WERI-Rb-1 (cell line): Measurements from ENCODE around the gene ICAM1.

Experiments
- DNase-seq: peaks from one replicate; pipeline ENCODE4 v3.0.0-alpha.2; 2020
- H3K27ac ChIP-seq: fragments of 250-450 bp; sonication (Bioruptor Pico); 2 replicates; pipeline ENCODE4 v1.5.1; 2020; ENCODE audit warnings: mild to moderate bottlenecking, moderate library complexity
- H3K27me3 ChIP-seq: fragments of 250-450 bp; sonication (Bioruptor Pico); 2 replicates; pipeline ENCODE4 v1.5.1; 2021; ENCODE audit warnings: mild to moderate bottlenecking, low read depth, moderate library complexity; ENCODE audit not compliant: insufficient read depth, severe bottlenecking
- H3K36me3 ChIP-seq: fragments of 250-450 bp; sonication (Bioruptor Pico); 2 replicates; pipeline ENCODE4 v1.5.1; 2020; ENCODE audit warnings: mild to moderate bottlenecking, moderate library complexity
- H3K4me3 ChIP-seq: 2 replicates; pipeline ENCODE4 v1.5.1; 2011; ENCODE audit warnings: low read depth, mild to moderate bottlenecking, control low read depth, low read length
- H3K9me3 ChIP-seq: fragments of 250-450 bp; sonication (Bioruptor Pico); 2 replicates; pipeline ENCODE4 v1.5.1; 2021; ENCODE audit warnings: mild to moderate bottlenecking, moderate library complexity; ENCODE audit not compliant: severe bottlenecking
- TF ChIP-seq, protein P1 (sequence below): IDR thresholded peaks from 2 replicates; pipeline ENCODE4 v1.5.1; 2011; ENCODE audit warnings: low read depth, mild to moderate bottlenecking, control low read depth, inconsistent platforms, low read length

The ICAM1 gene

DNA sequence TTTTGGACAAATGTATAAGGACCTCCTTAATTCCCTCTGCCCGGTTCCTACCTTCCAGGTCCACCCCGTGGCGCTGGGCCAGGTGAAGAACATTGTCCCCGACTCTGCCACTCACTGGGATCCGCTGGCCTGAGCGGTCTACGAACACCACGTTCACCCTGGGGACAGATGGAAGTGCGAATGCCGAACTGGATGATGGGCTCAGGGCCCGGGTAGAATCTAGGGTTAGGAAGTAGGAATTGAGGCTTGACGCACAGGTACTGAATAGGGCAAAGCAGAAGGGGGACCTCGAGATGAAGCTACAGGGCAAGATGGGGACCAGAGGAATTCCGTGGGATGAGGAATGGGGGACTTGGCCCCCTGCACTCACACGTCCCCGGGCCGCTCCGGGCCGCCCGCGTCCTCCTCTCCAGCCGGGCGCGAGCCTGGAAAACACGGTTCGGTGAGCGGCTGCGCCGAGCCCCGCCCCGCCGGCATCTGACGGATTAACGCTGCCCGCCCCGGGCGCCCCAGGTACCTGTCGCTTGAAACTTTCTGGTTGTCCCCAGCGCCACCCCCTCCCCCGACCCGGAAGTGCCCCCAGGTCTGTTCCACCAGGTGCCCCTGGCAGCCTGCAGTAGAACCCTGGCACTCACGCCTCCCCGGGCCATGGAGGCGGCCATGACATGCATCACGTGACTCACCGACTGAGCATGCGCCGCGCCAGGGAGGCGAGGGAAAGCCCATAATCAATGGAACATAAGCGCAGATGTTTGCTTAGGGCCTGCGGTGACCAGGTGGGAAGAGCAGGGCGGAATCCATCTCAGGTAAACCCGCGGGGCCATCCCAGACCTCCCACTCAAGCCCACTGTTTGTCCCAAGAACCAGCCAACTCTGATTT lies 44.7 kb downstream of the ICAM1 start, which contains the start of gene FDX2:
Gene FDX2, minus strand, starts transcription at position 681 of the 880 bp plus-strand sequence. Its CDS starts 19 bp downstream, at position 662.
- DNase-seq = peak; percentile 94
- TF ChIP-seq, protein P1, sequence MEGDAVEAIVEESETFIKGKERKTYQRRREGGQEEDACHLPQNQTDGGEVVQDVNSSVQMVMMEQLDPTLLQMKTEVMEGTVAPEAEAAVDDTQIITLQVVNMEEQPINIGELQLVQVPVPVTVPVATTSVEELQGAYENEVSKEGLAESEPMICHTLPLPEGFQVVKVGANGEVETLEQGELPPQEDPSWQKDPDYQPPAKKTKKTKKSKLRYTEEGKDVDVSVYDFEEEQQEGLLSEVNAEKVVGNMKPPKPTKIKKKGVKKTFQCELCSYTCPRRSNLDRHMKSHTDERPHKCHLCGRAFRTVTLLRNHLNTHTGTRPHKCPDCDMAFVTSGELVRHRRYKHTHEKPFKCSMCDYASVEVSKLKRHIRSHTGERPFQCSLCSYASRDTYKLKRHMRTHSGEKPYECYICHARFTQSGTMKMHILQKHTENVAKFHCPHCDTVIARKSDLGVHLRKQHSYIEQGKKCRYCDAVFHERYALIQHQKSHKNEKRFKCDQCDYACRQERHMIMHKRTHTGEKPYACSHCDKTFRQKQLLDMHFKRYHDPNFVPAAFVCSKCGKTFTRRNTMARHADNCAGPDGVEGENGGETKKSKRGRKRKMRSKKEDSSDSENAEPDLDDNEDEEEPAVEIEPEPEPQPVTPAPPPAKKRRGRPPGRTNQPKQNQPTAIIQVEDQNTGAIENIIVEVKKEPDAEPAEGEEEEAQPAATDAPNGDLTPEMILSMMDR = no peak
- peaks cover 49% of the 10 kb centered on the region for H3K36me3 ChIP-seq

DNA sequence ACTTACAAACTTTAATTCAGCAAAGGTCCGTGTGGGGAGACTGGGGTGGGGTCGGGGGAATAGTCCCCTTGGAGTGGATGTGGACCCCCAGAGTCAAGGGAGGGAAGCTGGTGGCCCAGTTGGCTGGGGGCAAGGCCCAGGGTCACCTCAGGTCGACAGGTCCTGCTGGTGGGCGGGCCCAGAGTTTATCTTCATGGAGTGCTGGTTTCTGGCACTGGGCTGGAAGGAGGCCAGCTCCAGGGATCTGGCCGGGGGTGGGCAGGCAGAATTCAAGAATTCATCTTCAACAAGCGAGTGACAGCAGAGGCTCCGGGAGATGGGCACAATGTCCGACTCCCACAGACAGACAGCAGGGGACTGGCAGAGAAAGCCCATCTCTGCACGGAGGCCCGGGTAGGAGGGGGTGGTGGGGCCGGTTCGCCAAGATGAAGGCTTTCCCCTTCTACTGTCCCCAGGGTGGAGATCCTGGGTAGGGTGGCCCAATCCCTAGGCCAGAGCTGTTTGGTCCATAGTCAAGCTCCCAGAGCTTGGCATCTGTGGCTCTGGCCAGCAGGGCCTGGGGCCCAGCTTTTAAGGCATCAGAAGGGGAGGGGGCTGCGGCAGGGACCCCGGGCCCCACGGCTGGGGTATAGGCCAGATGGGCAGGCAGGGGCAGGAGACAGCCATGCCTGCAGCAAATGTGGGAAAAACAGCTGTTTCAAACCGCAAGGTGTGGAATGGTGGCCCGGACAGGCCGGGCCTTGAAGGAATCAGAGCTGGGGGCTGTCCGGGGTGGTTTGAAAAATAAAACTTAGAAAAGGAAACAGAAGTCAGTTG lies 45.5 kb downstream of the ICAM1 start:
- H3K27ac ChIP-seq = peak overlapping the region; percentile 71
- peaks cover 58% of the 10 kb centered on the region for H3K36me3 ChIP-seq
- H3K4me3 ChIP-seq = peak overlapping the region; percentile 86; the same call in 1 of the 2 replicates
- no peaks in the 10 kb centered on the region for H3K9me3 ChIP-seq
- no peaks in the 10 kb centered on the region for H3K27me3 ChIP-seq
- TF ChIP-seq, protein P1 = no peak
- DNase-seq = peak; percentile 41

More for the DNA sequence above, 44.7 kb downstream of the ICAM1 start, which contains the start of gene FDX2:
- peak within 1 kb of the TSS; percentile 71 for H3K27ac ChIP-seq
- H3K9me3 ChIP-seq = no peaks in the 10 kb centered on the region
- peak within 1 kb of the TSS; percentile 86 for H3K4me3 ChIP-seq
- H3K27me3 ChIP-seq = no peaks in the 10 kb centered on the region

DNA sequence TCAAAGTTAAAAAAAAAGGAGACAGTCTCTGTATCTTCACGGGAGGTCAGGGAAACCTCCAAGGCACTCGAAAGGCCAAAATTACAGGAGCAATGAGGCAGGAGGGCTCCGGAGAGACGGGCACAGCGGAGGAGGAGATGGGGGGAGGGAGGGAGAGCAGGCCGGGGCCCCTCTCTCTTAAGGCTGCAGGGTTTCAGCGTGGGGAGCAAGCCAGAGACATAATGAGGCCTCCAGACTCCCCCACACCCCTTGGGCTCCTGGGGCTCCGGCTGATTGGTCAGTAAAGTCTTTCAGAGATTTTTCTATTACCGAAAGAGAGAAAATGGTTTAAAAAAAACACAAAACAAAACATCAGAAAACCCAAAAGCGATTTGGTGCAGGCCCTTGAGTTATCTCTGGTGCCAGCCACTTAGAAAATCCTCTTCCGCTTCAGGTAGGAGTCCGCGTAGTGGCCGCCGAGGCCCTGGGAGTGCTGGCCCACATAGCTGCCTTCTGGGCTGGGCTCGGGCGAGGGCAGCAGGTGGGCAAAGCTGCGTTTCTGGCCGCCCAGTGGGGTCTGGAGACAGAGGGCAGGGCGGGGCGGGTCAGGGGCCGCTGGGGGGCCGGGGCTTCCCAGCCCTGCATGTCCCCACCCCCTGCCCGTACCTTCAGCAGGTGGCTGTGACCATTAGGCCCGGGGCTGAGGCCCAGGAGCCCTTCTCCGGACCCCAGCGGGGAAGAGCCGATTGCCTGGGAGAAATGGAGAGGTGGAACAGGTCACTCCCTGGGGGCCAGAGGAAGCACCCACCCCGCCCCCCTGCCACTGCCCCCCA lies 46.3 kb downstream of the ICAM1 start:
- H3K9me3 ChIP-seq = no peaks in the 10 kb centered on the region
- peaks cover 66% of the 10 kb centered on the region for H3K36me3 ChIP-seq
- H3K27ac ChIP-seq = no peak overlapping the region; the same call in 1 of the 2 replicates
- TF ChIP-seq, protein P1 = no peak
- no peak overlapping the region for H3K4me3 ChIP-seq
- no peak for DNase-seq
- no peaks in the 10 kb centered on the region for H3K27me3 ChIP-seq

DNA sequence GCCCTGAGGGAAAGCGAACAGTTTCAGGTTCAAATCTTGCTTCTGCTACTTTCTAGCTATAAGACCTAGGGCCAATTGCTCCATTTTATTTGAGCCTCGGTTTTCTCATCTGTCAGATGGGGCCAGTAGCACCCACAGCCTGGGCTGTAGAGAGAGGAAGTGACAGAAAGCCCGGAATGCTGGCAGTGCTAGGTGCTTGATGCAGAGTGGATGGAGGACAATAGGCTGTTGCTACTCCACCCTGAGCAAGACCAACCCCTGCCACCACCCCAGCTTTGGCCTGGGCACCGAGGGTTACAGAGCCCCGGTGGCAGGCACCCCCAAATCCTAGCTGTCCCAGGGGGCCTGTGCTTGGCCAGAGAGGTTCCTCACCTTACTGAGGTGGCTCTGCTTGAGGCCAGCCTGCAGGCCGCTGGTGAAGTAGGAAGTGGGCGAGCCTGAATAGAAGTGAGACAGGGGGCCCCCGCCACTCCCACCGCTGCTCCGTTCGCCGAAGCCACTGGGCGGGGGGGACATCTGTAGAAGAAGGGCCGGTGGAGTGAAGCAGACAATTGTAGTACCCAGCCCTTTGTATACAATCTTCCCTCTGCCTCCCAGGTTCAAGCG lies 47.0 kb downstream of the ICAM1 start:
- no peaks in the 10 kb centered on the region for H3K9me3 ChIP-seq
- TF ChIP-seq, protein P1 = no peak
- peaks cover 69% of the 10 kb centered on the region for H3K36me3 ChIP-seq
- no peak overlapping the region for H3K27ac ChIP-seq
- H3K4me3 ChIP-seq = no peak overlapping the region
- no peaks in the 10 kb centered on the region for H3K27me3 ChIP-seq
- no peak for DNase-seq
